Endothelial cell of umbilical vein (primary cell): ENCODE measurements around the gene GAA. TPM values are rescaled to one million over a fixed set of nuclear protein-coding genes. Genes with fewer than 3 reads are reported as not detected.
"Not testable (repeated sequence)": the region's sequence is repeated elsewhere in the genome, so short reads cannot be mapped to it uniquely, and the experiment has no call there.

Experiments used
- BruUV-seq: library from RNA; stranded (reverse); fragments of 400-500 nt; replicated peaks from 2 replicates; lab custom pipeline; 2021; lab: Mats Ljungman, UMichigan
- CTCF ChIA-PET: fragments of 300-600, 350-600 bp; sonication (Branson Sonifier 250); formaldehyde crosslinking; loops from one replicate; lab custom pipeline; 2021; ENCODE audit warnings: antibody characterized with exemption, inconsistent platforms; lab: Charles Lee
- POLR2A ChIA-PET: fragments of 300-600, 350-600 bp; sonication (Branson Sonifier 250); formaldehyde crosslinking; loops from one replicate; lab custom pipeline; 2021; ENCODE audit warnings: antibody characterized with exemption, inconsistent platforms; lab: Charles Lee
- DNase-seq: peaks from one replicate; pipeline ENCODE4 v3.0.0-alpha.2; 2011; ENCODE audit warnings: low read depth, low spot score
- FAIRE-seq: peaks from 2 replicates; lab custom pipeline; 2011; peaks lifted over from hg19 to GRCh38; lab: Jason Lieb, UNC
- H2AFZ ChIP-seq: 2 replicates; pipeline ENCODE4 v1.6.0; 2012; ENCODE audit warnings: low read depth, low read length, control low read depth, inconsistent platforms
- H3K27ac ChIP-seq: 2 replicates; pipeline ENCODE4 v1.5.1; 2011; ENCODE audit warnings: low read depth, mild to moderate bottlenecking, control low read depth, low read length, moderate library complexity; ENCODE audit not compliant: insufficient read depth
- H3K27me3 ChIP-seq, 2 experiments: 2 replicates each; pipeline versions ENCODE4 v1.6.0 to v1.6.1; 2011; ENCODE audit warnings: low read length in 2 of 2, mixed read lengths in 1 of 2; ENCODE audit not compliant: control insufficient read depth in 2 of 2, insufficient read depth in 2 of 2
- H3K36me3 ChIP-seq, 2 experiments: 2 replicates in 1 of 2; 3 replicates in 1 of 2; pipeline ENCODE4 v1.5.1; 2011; ENCODE audit warnings: low read length in 2 of 2, mild to moderate bottlenecking in 1 of 2, moderate library complexity in 1 of 2; ENCODE audit not compliant: control insufficient read depth in 2 of 2, insufficient read depth in 2 of 2; ENCODE audit errors: extremely low read depth in 1 of 2
- H3K4me1 ChIP-seq: 3 replicates; pipeline ENCODE4 v1.5.1; 2011; ENCODE audit warnings: mild to moderate bottlenecking, low read length; ENCODE audit not compliant: control insufficient read depth, insufficient read depth; ENCODE audit errors: extremely low read depth
- H3K4me2 ChIP-seq: 2 replicates; pipeline ENCODE4 v1.6.1; 2011; ENCODE audit warnings: low read length, control low read depth, mixed read lengths; ENCODE audit not compliant: insufficient read depth
- H3K4me3 ChIP-seq, 3 experiments: fragments of 200-600 bp in 1 of 3; sonication (generic), shearing (Covaris generic) in 1 of 3; replicated peaks in 1 of 3; 2 replicates each; pipeline ENCODE4 v1.5.1; 2011 to 2016; ENCODE audit warnings: control low read depth in 3 of 3, low read length in 3 of 3, mild to moderate bottlenecking in 2 of 3, inconsistent platforms in 1 of 3, low read depth in 1 of 3, moderate library complexity in 1 of 3; ENCODE audit not compliant: insufficient read depth in 1 of 3
- H3K79me2 ChIP-seq: 2 replicates; pipeline ENCODE4 v1.6.0; 2012; ENCODE audit warnings: low read length, inconsistent platforms; ENCODE audit not compliant: control insufficient read depth, insufficient read depth
- H3K9ac ChIP-seq: replicated peaks from 2 replicates; pipeline ENCODE3; 2011; ENCODE audit warnings: low read length, control low read depth; ENCODE audit not compliant: insufficient read depth; ENCODE audit errors: extremely low read depth
- H3K9me1 ChIP-seq: replicated peaks from 3 replicates; pipeline ENCODE4 v1.6.0; 2011; ENCODE audit warnings: mild to moderate bottlenecking, low read length; ENCODE audit not compliant: control insufficient read depth, insufficient read depth; ENCODE audit errors: extremely low read depth
- H3K9me3 ChIP-seq: replicated peaks from 2 replicates; pipeline ENCODE4 v1.5.1; 2012; ENCODE audit warnings: low read length, inconsistent platforms; ENCODE audit not compliant: control insufficient read depth, insufficient read depth
- H4K20me1 ChIP-seq: replicated peaks from 2 replicates; pipeline ENCODE3; 2011; ENCODE audit warnings: mild to moderate bottlenecking, low read length; ENCODE audit not compliant: control insufficient read depth, insufficient read depth; ENCODE audit errors: extremely low read depth
- CTCF ChIP-seq, 2 donors: IDR thresholded peaks; 1 replicate in 1 of 2; 2 replicates in 1 of 2; pipeline ENCODE4 v1.5.1; 2011; ENCODE audit warnings: low read length in 2 of 2, mild to moderate bottlenecking in 2 of 2, moderate library complexity in 2 of 2, control low read depth in 1 of 2, inconsistent platforms in 1 of 2, low read depth in 1 of 2; ENCODE audit not compliant: insufficient read depth in 1 of 2; ENCODE audit errors: extremely low read depth in 1 of 2
- EZH2 ChIP-seq: IDR thresholded peaks from 2 replicates; pipeline ENCODE4 v1.6.1; 2012; ENCODE audit warnings: borderline replicate concordance, low read depth, mild to moderate bottlenecking, moderate library complexity, low read length, inconsistent platforms; ENCODE audit not compliant: severe bottlenecking
- FOS ChIP-seq: IDR thresholded peaks from 2 replicates; pipeline ENCODE4 v1.6.1; 2011; ENCODE audit warnings: mild to moderate bottlenecking, low read length, moderate library complexity, borderline replicate concordance; ENCODE audit not compliant: insufficient read depth
- GATA2 ChIP-seq: IDR thresholded peaks from 2 replicates; pipeline ENCODE4 v1.7.0; 2011; ENCODE audit warnings: low read depth, mild to moderate bottlenecking, moderate library complexity, mixed read lengths, low read length; ENCODE audit not compliant: insufficient read length, insufficient read depth
- JUN ChIP-seq: IDR thresholded peaks from 2 replicates; pipeline ENCODE4 v1.6.1; 2011; ENCODE audit warnings: borderline replicate concordance, low read depth; ENCODE audit not compliant: insufficient read length, insufficient read depth
- MAX ChIP-seq: IDR thresholded peaks from 2 replicates; pipeline ENCODE4 v1.6.1; 2011; ENCODE audit not compliant: insufficient read depth, insufficient read length
- MYC ChIP-seq: IDR thresholded peaks from one replicate; pipeline ENCODE4 v1.6.1; 2011; ENCODE audit warnings: mild to moderate bottlenecking, low read depth, low read length
- POLR2A ChIP-seq: IDR thresholded peaks from 2 replicates; pipeline ENCODE4 v1.6.1; 2012; ENCODE audit warnings: low read depth, mild to moderate bottlenecking, control low read depth, low read length
- POLR2AphosphoS5 ChIP-seq: IDR thresholded peaks from 2 replicates; pipeline ENCODE4 v1.6.1; 2012; ENCODE audit warnings: low read depth, mild to moderate bottlenecking, control low read depth, low read length, moderate library complexity; ENCODE audit not compliant: insufficient read depth
- dilution Hi-C: fragments of 300-500 bp; cut with MboI; formaldehyde crosslinking; loops from one replicate; pipeline ENCODE4 v1.15.0; 2019; ENCODE audit warnings: low sequenced_read_pairs; ENCODE audit not compliant: extremely low pct_ligation_motif_present
- intact Hi-C: fragments of 100-400 bp; cut with micrococcal nuclease; formaldehyde crosslinking; loops from one replicate; pipeline ENCODE4 v1.10.0; 2022
- polyA plus RNA-seq, 4 experiments: library from polyadenylated mRNA; depleted of rRNA in 3 of 4; stranded (reverse) in 3 of 4; unstranded in 1 of 4; fragments of >200 nt; gene quantifications; 2 replicates each; pipeline versions ENCODE4 v1.2.1 to v1.2.3, GENCODE V29; 2011 to 2012; ENCODE audit warnings: missing spikeins in 1 of 4
- total RNA-seq: library from RNA; stranded (reverse); gene quantifications from 2 replicates; pipeline ENCODE4 v1.2.3, GENCODE V29; 2021

GAA gene
- total and polyA plus RNA-seq, 2 donors (not counting 3 experiments of a cell fraction or from before 2014, with no cell fraction given) = 26.3 to 49.7 TPM

GRCh38 chr17:80154166-80154565 is 52.8 kb downstream of the GAA start:
- H3K27me3 ChIP-seq = peaks cover 0 to 3% of the 10 kb centered on the region in 2 experiments
- FAIRE-seq (no peak), DNase-seq (no peak)
- H3K4me2 ChIP-seq = no peak overlapping the region
- H4K20me1 ChIP-seq = no peaks in the 10 kb centered on the region
- ChIA-PET POLR2A (interaction anchor here (0.7 kb wide), 1 partner anchor 189 kb away, joined by 5 read pairs; no protein-coding TSS in a partner anchor), CTCF (no interaction called here)
- no peak overlapping the region for H3K9ac ChIP-seq
- H3K4me1 ChIP-seq = no peaks in the 10 kb centered on the region
- H2AFZ ChIP-seq = no peak overlapping the region
- BruUV-seq = no TSS peak
- no peaks in the 10 kb centered on the region for H3K36me3 ChIP-seq
- H3K9me1 ChIP-seq = no peaks in the 10 kb centered on the region
- TF ChIP-seq MYC (no peak), CTCF (IDR thresholded peaks at IDR 0.05; ENCODE audit: extremely low read depth in 1 of 2, insufficient read depth in 1 of 2, low read depth in 1 of 2, low read length in 2 of 2) (no peak), POLR2A (no peak), FOS (no peak), MAX (no peak), EZH2 (no peak), POLR2AphosphoS5 (no peak), JUN (no peak), GATA2 (no peak)
- dilution Hi-C loops (no loop called here), intact Hi-C loops (no loop called here)
- no peaks in the 10 kb centered on the region for H3K9me3 ChIP-seq
- H3K27ac ChIP-seq = no peak overlapping the region
- H3K79me2 ChIP-seq = no peaks in the 10 kb centered on the region
- no peak overlapping the region for H3K4me3 ChIP-seq

GRCh38 chr17:80155600-80155999 is 54.2 kb downstream of the GAA start:
- H3K27ac ChIP-seq, H3K9me3 ChIP-seq, FAIRE-seq, intact Hi-C loops, H3K4me3 ChIP-seq, H2AFZ ChIP-seq, H3K4me1 ChIP-seq, BruUV-seq, POLR2A ChIA-PET, H3K27me3 ChIP-seq, H3K36me3 ChIP-seq, H3K9me1 ChIP-seq, dilution Hi-C loops, DNase-seq, H4K20me1 ChIP-seq, H3K79me2 ChIP-seq, H3K9ac ChIP-seq, CTCF ChIA-PET, H3K4me2 ChIP-seq: not testable (repeated sequence)
